Tibial nerve (tissue), 4 donors: ENCODE data around the gene NQO1. TPM values are rescaled to one million over a fixed set of nuclear protein-coding genes. Genes with fewer than 3 reads are reported as not detected.
"Not testable (repeated sequence)": the region's sequence is repeated elsewhere in the genome, so short reads cannot be mapped to it uniquely, and the experiment has no call there.

Experiments used
- DNase-seq, 2 donors: peaks; one replicate each; pipeline ENCODE4 v3.0.0-alpha.2; 2019; ENCODE audit warnings: low spot score in 2 of 2
- H3K27ac ChIP-seq, 4 donors: fragments of 200-600 bp; sonication (generic) in 3 of 4; one replicate each; pipeline ENCODE4 v1.5.1; 2017 to 2019; ENCODE audit warnings: mild to moderate bottlenecking in 1 of 4
- H3K27me3 ChIP-seq, 2 donors: fragments of 200-600 bp; sonication (generic) in 1 of 2; one replicate each; pipeline versions ENCODE4 v1.5.1 to v1.6.0; 2017 to 2019
- H3K36me3 ChIP-seq, 3 donors: fragments of 200-600 bp; sonication (generic); one replicate each; pipeline ENCODE4 v1.5.1; 2018 to 2019
- H3K4me1 ChIP-seq, 4 donors: fragments of 200-600 bp; sonication (generic) in 3 of 4; one replicate each; pipeline ENCODE4 v1.5.1; 2017 to 2019
- H3K4me3 ChIP-seq, 4 donors: fragments of 200-600 bp; sonication (generic) in 3 of 4; one replicate each; pipeline ENCODE4 v1.5.1; 2017 to 2019; ENCODE audit warnings: mild to moderate bottlenecking in 1 of 4, moderate library complexity in 1 of 4
- H3K9me3 ChIP-seq, 4 donors: fragments of 200-600 bp; sonication (generic) in 3 of 4; one replicate each; pipeline ENCODE4 v1.5.1; 2017 to 2019
- EP300 ChIP-seq, 2 donors: sonication (generic); formaldehyde crosslinking; IDR thresholded peaks; one replicate each; pipeline ENCODE4 v1.6.1; 2017; ENCODE audit warnings: antibody characterized with exemption in 2 of 2, mild to moderate bottlenecking in 1 of 2
- POLR2A ChIP-seq, 2 donors: fragments of 450-650 bp; IDR thresholded peaks; one replicate each; pipeline ENCODE4 v1.6.1; 2017; ENCODE audit warnings: antibody characterized with exemption in 2 of 2, mild to moderate bottlenecking in 2 of 2, moderate library complexity in 2 of 2
- WGBS, 2 donors: methylation state at CpG; one replicate each; pipeline ENCODE4 v1.1.5; 2018; 5-methylcytosine and 5-hydroxymethylcytosine counted together
- total RNA-seq, 4 donors: library from RNA; depleted of rRNA; stranded (reverse); fragments of >200 nt; gene quantifications; one replicate each; pipeline ENCODE4 v1.1.0, GENCODE V29; 2016
- TF ChIP-seq, protein P1 (sequence below), 5 experiments: fragments of 200-600 bp in 3 of 5; fragments of 450-650 bp in 2 of 5; sonication (generic) in 3 of 5; IDR thresholded peaks; one replicate each; pipeline ENCODE4 v1.5.1; 2016 to 2019; ENCODE audit warnings: antibody characterized with exemption in 5 of 5, mild to moderate bottlenecking in 3 of 5, moderate library complexity in 2 of 5

Gene NQO1
- total RNA-seq, 4 donors from 2014 or later = 19.0 to 106 (median 55.0) TPM

DNA sequence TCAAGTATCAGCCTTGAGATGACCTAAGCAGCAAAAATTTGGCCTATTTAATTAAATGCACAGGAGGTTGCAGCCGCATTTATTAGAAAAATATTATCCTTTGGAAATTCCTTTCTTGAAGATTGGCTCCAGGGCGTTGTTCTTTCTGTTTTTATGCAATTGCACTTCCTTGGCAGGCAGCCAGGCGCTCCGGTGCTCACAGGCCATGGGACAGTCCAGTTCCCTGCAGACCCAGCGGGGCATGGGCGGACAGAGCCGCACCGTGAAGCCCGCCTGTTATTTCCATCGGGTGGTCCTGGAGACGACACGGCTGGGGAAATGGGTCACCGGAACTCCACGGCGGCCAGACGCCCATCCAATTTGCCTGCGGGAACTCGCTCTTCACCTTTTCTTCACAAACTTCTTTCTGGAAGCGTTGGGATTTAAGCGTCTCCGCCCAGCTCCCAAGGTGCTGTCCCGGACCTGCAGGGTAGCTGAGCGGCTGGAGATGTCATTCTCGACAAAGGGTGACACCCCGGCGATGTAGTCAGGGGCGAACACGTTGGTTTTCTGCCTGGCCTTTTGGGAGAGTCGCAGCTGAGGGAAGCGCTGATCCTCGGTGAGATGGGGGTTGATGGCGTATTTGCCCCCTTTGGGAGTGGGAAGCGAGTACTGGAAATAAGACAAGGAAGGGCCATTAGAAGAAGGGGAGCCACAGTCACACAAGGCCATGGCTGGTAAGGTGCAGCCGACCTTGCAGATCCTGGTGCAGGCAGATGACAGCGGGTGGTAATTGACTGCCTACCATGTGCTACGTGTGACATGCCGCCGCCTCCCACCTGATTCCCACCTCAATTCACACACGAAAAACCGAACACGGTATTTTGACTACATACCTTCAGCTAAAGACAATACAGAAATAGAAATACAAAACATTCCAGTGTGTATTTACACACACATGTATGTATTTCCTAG lies 15.9 kb upstream of the NQO1 start:
- Histone ChIP-seq H3K4me3 (no peak overlapping the region), H3K27ac (peak overlapping the region in 2 of 4 donors; percentile 9 to 13), H3K9me3 (no peaks in the 10 kb centered on the region), H3K36me3 (peaks cover 0 to 76% (median 3%) of the 10 kb centered on the region in 3 donors), H3K27me3 (no peaks in the 10 kb centered on the region), H3K4me1 (peaks cover 0 to 14% (median 0%) of the 10 kb centered on the region in 4 donors)
- 72 to 82% methylated on average over 41 of the region's 41 CpGs for WGBS, 2 donors
- peak; percentile 86 to 91 for DNase-seq
- TF ChIP-seq, protein P1, sequence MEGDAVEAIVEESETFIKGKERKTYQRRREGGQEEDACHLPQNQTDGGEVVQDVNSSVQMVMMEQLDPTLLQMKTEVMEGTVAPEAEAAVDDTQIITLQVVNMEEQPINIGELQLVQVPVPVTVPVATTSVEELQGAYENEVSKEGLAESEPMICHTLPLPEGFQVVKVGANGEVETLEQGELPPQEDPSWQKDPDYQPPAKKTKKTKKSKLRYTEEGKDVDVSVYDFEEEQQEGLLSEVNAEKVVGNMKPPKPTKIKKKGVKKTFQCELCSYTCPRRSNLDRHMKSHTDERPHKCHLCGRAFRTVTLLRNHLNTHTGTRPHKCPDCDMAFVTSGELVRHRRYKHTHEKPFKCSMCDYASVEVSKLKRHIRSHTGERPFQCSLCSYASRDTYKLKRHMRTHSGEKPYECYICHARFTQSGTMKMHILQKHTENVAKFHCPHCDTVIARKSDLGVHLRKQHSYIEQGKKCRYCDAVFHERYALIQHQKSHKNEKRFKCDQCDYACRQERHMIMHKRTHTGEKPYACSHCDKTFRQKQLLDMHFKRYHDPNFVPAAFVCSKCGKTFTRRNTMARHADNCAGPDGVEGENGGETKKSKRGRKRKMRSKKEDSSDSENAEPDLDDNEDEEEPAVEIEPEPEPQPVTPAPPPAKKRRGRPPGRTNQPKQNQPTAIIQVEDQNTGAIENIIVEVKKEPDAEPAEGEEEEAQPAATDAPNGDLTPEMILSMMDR (IDR thresholded peaks at IDR 0.05) = no peak
- peak in 1 of 2 donors; percentile 16 for TF ChIP-seq EP300 (IDR thresholded peaks at IDR 0.05)

DNA sequence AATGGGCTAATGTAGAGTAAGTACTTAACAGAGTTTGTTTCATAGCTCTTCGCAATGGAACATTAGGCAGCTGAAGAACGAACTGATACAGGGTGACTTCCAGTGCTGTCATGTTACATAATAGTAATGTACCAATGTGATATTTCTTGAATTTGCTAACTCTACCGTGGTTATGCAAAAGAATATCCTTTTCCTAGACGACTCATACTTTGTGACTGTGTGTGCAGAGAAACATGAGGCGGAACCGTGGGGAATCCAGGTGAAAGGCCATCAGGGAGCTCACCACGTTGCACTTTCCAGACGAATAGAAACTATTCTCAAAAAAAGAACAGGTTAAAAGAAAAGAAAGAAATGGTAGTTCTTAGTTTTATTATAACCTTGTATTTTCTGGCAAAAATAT lies 15.2 kb upstream of the NQO1 start:
- Histone ChIP-seq H3K27ac (peak overlapping the region in 1 of 4 donors; percentile 47), H3K9me3 (no peaks in the 10 kb centered on the region), H3K27me3 (no peaks in the 10 kb centered on the region), H3K4me1 (peaks cover 0 to 14% (median 0%) of the 10 kb centered on the region in 4 donors), H3K4me3 (no peak overlapping the region), H3K36me3 (peaks cover 0 to 69% (median 3%) of the 10 kb centered on the region in 3 donors)
- no peak for TF ChIP-seq EP300 (IDR thresholded peaks at IDR 0.05)
- TF ChIP-seq POLR2A (IDR thresholded peaks at IDR 0.05) = no peak
- TF ChIP-seq, protein P1 (IDR thresholded peaks at IDR 0.05) = no peak
- 55 to 71% methylated on average over 8 of the region's 8 CpGs for whole genome bisulfite sequencing, 2 donors
- DNase-seq = no peak

DNA sequence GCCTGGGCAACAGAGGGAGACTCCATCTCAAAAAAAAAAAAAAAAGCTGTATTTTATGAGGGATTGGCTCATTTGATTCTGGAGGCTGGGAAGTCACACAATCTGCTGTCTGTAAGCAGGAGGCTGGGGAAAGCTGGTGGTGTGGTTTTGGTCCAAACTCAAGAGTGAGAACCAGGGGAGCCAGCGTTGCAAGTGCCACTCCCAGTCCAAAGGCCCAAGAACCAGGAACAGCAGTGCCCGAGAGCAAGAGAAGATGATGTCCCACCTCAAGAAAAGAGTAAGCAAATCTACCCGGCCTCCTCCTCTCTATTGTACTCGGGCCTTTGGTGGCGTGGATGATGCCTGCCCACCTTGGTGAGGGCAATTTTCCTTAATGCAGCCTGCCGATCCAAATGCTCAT lies 5.7 kb upstream of the NQO1 start:
- TF ChIP-seq EP300 (IDR thresholded peaks at IDR 0.05) (no peak), POLR2A (IDR thresholded peaks at IDR 0.05) (no peak)
- TF ChIP-seq, protein P1 (IDR thresholded peaks at IDR 0.05) = no peak
- Histone ChIP-seq H3K4me3 (no peak overlapping the region), H3K36me3 (no peaks in the 10 kb centered on the region), H3K4me1 (peaks cover 0 to 6% (median 4%) of the 10 kb centered on the region in 4 donors), H3K27ac (no peak overlapping the region), H3K27me3 (no peaks in the 10 kb centered on the region), H3K9me3 (no peaks in the 10 kb centered on the region)
- no peak for DNase-seq
- 88 to 92% methylated on average over 6 of the region's 6 CpGs for WGBS, 2 donors

DNA sequence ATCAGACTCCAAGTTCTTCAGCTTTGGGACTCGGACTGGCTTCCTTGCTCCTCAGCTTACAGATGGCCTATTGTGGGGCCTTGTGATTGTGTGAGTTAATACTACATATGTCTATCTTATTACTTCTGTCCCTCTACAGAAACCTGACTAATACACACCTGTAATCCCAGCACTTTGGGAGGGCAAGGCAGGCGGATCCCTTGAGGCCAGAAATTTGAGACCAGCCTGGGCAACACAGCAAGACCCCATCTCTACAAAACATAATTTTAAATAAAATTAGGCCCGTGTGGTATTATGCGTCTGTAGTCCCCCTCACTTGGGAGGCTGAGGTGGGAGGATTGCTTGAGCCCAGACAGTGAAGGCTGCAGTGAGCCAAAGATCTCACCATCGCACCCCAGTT lies 4.9 kb upstream of the NQO1 start:
- 78 to 79% methylated on average over 5 of the region's 5 CpGs for WGBS, 2 donors
- not testable (repeated sequence) for H3K4me3 ChIP-seq, DNase-seq, H3K27me3 ChIP-seq, H3K9me3 ChIP-seq, H3K36me3 ChIP-seq, H3K27ac ChIP-seq
- H3K4me1 ChIP-seq = peaks cover 0 to 12% (median 8%) of the 10 kb centered on the region in 4 donors

DNA sequence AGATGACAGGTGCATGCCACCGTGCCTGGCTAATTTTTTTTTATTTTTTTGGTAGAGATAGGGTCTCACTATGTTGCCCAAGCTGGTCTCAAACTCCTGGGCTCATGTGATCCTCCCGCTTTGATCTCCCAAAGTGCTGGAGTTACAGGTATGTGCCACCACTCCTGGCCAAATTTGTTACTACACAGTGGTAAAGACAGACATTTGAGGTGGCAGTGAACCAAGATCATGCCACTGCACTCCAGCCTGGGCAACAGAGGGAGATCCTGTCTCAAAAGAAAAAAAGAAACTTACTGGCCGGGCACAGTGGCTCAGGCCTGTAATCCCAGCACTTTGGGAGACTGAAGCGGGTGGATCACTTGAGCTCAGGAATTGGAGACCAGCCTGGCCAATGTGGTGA lies 2.7 kb upstream of the NQO1 start:
- not testable (repeated sequence) for H3K36me3 ChIP-seq, H3K27ac ChIP-seq, H3K27me3 ChIP-seq, H3K4me3 ChIP-seq, DNase-seq, H3K9me3 ChIP-seq
- 73 to 79% methylated on average over 4 of the region's 4 CpGs for WGBS, 2 donors
- peaks cover 0 to 25% (median 12%) of the 10 kb centered on the region in 4 donors for H3K4me1 ChIP-seq

DNA sequence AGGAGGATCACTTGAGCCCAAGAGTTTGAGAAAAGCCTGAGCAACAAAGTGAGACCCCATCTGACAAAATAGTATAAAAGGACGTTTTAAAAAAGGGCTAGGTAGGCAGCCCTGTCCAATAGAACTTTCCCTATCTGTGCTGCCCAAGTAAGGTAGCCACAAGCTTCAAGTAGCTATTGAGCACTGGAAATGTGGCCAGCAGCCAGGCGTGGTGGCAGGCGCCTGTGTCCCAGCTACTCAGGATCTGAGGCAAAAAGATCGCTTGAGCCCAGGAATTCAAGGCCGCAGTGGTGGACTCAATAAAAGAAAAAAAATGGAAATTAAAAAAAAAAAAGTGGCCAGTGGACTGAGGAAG lies 1.5 kb upstream of the NQO1 start:
- no peaks in the 10 kb centered on the region for H3K9me3 ChIP-seq
- no peak overlapping the region for H3K4me3 ChIP-seq
- WGBS, 2 donors = 89 to 97% methylated on average over 5 of the region's 5 CpGs
- no peak for DNase-seq
- no peaks in the 10 kb centered on the region for H3K27me3 ChIP-seq
- H3K4me1 ChIP-seq = peaks cover 0 to 25% (median 12%) of the 10 kb centered on the region in 4 donors
- no peaks in the 10 kb centered on the region for H3K36me3 ChIP-seq
- TF ChIP-seq, protein P1 (IDR thresholded peaks at IDR 0.05) = no peak
- TF ChIP-seq EP300 (IDR thresholded peaks at IDR 0.05) = no peak
- TF ChIP-seq POLR2A (IDR thresholded peaks at IDR 0.05) = no peak
- peak overlapping the region in 3 of 4 donors; percentile 75 to 83 (median 79) for H3K27ac ChIP-seq
